NCI-H460 (cell line): ENCODE data around the gene ZNF740. TPM values are rescaled to one million over a fixed set of nuclear protein-coding genes. Genes with fewer than 3 reads are reported as not detected.
"Not testable (repeated sequence)": the region's sequence is repeated elsewhere in the genome, so short reads cannot be mapped to it uniquely, and the experiment has no call there.

Experiments
- DNase-seq: peaks from one replicate; pipeline ENCODE4 v3.0.0-alpha.2; 2016; ENCODE audit warnings: low read depth; ENCODE audit errors: extremely low read depth
- total RNA-seq: library from RNA; depleted of rRNA; stranded (reverse); fragments of >200 nt; shearing (Covaris generic); gene quantifications from 2 replicates; pipeline ENCODE4 v1.2.3, GENCODE V29; 2014

The ZNF740 gene
- total RNA-seq, 1 experiment from 2014 or later: 14.9 TPM

DNA sequence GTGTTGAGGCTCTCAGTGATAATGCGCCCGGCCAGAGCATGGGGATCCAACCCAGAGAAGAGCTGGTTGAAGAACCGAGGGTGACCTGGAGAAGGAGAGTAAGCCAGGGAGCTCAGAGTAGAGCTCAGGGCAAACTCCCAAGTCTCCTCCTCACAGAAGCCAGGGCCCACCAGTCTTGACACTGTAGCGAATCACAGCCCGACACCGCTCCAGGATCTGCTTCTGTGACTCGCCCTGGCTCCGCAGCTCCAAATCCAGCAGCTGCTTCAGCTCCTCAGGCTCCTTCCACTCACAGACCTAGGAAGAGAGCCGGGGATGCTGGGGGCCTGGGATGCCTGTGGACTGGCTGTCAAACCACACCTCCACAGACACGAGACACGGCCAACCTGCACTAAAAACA lies 8.2 kb upstream of the ZNF740 start:
- DNase-seq: no peak

GRCh38 chr12:53173085-53173715 lies 7.3 kb upstream of the ZNF740 start:
- no peak for DNase-seq

DNA sequence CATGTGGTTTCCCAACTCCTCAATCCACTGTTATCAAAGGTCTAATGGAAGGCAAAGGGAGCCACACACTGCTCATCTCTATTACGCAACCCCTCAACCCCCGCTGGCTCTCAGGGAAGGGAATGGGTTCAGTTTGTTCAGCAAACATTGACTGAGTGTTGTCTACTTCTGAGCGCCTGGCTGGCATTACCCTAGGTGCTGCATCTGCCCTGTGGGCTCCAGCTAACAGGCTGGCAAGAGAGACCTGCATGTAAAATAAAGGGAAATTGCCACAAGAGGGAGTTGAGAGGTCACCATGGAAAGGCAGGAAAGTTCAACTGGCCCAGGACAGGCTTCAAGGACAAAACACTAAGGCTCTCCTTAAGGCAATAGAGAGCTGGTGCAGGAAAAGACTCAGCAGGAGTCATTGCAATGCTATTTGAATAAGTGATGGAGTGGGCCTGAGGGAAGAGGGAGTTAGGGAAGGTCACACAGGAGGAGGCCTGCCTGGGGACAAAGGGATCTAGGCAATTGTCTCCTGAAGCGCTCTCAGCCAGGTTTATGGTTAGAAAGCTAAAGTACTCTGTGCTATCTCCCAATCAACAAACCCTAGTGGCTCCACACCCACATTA lies 5.5 kb upstream of the ZNF740 start:
- DNase-seq: peak; percentile 44

DNA sequence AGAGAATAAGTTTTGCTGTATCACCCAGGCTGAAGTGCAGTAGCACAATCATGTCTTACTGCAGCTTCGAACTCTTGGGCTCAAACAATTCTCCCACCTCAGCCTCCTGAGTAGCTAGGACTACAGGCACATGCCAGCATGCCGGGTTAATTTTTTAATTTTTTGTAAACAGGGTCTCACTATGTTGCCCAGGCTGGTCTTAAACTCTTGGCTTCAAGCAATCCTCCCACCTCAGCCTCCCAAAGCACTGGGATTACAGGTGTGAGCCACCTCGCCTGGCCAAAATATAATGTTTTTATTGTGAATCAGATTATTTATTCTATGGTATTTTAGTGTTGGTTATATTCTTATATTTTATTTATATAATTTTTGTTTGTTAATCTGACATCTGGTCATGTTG lies 3.8 kb upstream of the ZNF740 start:
- no peak for DNase-seq

DNA sequence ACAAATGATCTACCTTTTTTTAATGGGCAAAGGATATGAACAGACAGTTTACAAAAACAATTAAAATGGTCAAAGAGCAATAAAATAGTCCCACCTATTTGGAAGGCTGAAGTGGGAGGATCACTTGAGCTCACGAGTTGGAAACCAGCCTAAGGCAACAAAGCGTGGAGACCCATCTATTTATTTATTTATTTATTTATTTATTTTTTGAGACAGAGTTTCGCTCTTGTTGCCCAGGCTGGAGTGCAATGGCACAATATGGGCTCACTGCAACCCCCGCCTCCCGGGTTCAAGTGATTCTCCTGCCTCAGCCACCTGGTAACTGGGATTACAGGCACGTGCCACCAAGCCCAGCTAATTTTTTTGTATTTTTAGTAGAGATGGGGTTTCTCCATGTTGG lies 3.1 kb upstream of the ZNF740 start:
- DNase-seq: not testable (repeated sequence)

DNA sequence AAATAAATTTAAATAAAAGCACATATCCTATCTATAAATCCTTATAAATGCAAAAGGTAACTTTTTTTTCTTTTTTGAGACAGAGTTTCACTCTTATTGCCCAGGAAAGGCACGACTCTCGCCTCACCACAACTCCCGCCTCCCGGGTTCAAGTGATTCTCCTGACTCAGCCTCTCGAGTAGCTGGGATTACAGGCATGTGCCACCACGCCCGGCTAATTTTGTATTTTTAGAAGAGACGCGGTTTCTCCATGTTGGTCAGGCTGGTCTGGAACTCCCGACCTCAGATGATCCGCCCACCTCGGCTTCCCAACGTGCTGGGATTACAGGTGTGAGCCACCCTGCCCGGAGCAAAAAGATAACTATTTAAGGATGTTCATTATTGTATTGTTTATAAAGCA lies 1.7 kb upstream of the ZNF740 start:
- DNase-seq: not testable (repeated sequence)

- no peak for DNase-seq
Observed at GRCh38 chr12:53179687-53180219, 769 bp upstream of the ZNF740 start.

GRCh38 chr12:53180931-53181645 lies 566 bp downstream of the ZNF740 start:
- peak; percentile 69 for DNase-seq

DNA sequence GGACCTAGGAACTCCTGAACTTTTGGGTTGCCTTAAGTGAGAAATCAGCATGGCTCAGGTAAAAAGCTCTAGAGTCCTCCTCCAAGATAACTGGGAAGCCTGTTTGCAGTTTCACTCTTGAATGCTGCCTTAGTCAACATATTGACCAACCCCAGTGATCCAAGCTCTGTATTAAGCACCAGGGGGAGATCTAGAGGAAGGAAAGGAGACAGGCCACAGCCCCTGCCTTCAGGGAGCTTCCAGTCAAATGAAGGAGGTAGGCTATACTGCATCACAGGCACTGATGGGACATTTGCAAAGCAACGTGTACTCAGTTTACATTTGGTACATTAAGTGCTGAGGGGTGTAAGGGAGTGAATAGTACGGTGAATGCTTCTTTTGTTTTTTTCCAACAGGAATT lies 1.4 kb downstream of the ZNF740 start:
- no peak for DNase-seq

DNA sequence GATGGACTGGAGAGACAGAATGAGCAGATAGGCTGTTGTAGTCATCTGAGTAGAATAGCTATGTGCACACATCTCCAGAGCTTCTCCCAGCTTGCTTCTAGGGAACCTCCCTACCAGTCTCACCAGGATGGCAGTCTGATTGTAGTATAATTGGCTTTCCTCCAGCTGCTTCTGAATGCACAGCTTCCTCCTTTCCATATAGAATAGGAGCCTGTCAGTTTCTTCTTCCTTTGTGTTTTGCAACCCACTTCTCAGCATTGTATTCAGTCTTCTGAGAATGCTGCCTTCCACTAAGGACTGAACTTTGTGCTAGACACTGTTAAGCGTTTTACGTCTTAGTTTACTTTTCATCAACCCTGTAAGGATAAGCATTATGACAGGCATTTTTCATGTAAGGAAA lies 2.4 kb downstream of the ZNF740 start:
- no peak for DNase-seq

GRCh38 chr12:53184828-53185227 lies 4.3 kb downstream of the ZNF740 start:
- no peak for DNase-seq

GRCh38 chr12:53185582-53186153 lies 5.1 kb downstream of the ZNF740 start:
- DNase-seq: no peak

GRCh38 chr12:53186745-53187144 lies 6.2 kb downstream of the ZNF740 start:
- DNase-seq: no peak

- DNase-seq: no peak
Observed at GRCh38 chr12:53187145-53187899, 6.8 kb downstream of the ZNF740 start.

- peak; percentile 23 for DNase-seq
Observed at GRCh38 chr12:53190108-53190729, 9.7 kb downstream of the ZNF740 start.

DNA sequence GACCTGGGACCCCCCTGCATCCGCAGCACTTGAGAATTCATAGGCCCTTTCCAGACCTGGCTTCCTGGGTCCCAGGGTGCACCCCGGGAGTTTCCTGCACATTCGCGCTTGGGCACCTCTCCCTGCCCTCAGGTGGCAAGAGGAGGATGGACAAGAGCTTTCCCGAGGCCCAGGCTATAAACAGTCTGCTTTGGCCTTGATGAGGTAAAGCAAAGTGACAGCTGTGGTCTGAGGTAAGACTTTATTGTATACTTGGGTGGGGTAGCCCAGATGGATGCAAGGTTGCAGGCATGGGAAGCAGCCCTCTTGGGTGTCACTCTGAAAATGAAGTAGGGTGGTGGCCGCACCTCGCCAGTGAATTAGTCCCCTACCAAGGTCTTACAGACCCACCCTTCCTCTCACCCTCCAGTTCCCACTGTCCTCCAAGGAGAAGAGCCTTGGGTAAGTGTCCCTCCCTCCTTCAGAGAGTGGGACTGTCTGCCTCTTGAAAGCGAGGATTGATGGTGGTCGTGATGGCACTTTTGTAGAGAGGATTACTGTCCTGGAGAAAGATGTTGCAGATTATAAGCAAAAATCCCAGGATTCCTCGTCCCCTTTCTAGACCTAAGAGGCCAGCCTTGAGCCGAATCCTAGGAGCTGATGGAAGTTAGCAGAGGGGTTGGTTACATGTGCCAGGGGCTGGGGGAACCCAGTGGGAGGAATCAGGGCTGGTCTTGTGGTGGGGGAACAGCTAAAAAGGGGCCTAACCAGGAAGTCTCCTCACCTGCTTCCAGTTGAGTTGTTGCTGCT lies 10.8 kb downstream of the ZNF740 start:
- DNase-seq: no peak

DNA sequence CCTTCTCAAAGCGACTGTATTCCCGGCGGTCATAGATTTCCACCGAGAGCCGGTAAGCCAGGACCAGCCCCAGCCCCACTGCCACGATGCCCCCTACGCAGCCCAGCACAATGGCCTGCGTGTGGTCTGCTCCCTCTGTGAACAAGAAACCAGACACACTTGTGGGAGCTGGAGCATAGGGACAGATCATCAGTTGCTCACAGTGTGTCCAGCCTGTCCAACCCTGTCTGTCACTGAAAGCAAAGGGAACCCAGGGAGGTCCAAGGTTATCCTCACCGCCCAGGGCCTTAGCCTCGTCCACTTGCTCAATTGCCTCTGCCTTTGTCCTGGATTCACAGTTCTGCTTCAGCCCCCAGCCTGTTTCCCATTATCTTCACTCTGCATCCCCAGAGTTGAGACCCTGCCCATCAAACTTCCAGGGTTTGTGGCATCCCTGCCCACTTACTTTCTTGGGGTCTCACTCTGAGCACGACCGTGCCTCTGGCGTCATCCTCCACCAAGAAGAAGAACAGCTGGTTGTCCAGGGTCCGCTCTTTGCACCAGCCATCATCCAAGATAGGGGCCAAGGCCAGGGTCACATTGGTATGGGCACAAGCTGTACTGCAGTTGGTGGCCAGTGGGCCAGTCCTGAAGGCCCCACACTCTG lies 11.5 kb downstream of the ZNF740 start:
- no peak for DNase-seq

GRCh38 chr12:53192531-53193021 lies 12.1 kb downstream of the ZNF740 start:
- no peak for DNase-seq

GRCh38 chr12:53193040-53193439 lies 12.5 kb downstream of the ZNF740 start:
- DNase-seq: no peak
